ENCODE data around the gene AICDA.
"Not testable (repeated sequence)": the region's sequence is repeated elsewhere in the genome, so short reads cannot be mapped to it uniquely, and the experiment has no call there.

AICDA gene

DNA sequence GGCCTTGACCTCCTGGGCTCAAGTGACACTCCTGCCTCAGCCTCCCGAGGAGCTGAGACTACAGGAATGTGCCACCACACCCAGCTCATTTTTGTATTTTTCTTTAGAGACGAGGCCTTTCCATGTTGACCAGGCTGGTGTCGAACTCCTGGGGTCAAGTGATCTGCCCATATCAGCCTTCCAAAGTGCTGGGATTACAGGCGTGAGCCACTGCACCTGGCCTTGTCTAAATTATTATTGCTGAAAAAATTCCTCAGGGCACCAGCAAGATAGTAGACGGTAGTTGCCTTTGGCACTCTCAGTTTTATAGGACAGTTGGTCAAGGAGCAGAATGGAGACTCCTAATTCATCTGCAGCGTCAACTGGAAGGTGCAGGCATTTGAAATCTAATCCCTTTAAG lies 2.5 kb upstream of the AICDA start:
- ATAC-seq, result no peak
- TF ChIP-seq OSR1 (CRISPR knock-in tag; IDR thresholded peaks at IDR 0.05), result no peak
- TF ChIP-seq ZNF565 (CRISPR knock-in tag; conservative IDR thresholded peaks at IDR 0.05; ENCODE audit: low read depth), result no peak
- TF ChIP-seq CSDC2 (CRISPR knock-in tag; IDR thresholded peaks at IDR 0.05), result no peak
- TF ChIP-seq ZFP30 (CRISPR knock-in tag; IDR thresholded peaks at IDR 0.05), result no peak
- TF ChIP-seq, protein P1, sequence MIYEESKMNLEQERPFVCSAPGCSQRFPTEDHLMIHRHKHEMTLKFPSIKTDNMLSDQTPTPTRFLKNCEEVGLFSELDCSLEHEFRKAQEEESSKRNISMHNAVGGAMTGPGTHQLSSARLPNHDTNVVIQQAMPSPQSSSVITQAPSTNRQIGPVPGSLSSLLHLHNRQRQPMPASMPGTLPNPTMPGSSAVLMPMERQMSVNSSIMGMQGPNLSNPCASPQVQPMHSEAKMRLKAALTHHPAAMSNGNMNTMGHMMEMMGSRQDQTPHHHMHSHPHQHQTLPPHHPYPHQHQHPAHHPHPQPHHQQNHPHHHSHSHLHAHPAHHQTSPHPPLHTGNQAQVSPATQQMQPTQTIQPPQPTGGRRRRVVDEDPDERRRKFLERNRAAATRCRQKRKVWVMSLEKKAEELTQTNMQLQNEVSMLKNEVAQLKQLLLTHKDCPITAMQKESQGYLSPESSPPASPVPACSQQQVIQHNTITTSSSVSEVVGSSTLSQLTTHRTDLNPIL (CRISPR knock-in tag; IDR thresholded peaks at IDR 0.05; ENCODE audit: low read depth), result no peak
- TF ChIP-seq ZFP3 (CRISPR knock-in tag; IDR thresholded peaks at IDR 0.05), result no peak
- no peak for TF ChIP-seq ISL1 (CRISPR knock-in tag; IDR thresholded peaks at IDR 0.05)
- TF ChIP-seq, protein P2, sequence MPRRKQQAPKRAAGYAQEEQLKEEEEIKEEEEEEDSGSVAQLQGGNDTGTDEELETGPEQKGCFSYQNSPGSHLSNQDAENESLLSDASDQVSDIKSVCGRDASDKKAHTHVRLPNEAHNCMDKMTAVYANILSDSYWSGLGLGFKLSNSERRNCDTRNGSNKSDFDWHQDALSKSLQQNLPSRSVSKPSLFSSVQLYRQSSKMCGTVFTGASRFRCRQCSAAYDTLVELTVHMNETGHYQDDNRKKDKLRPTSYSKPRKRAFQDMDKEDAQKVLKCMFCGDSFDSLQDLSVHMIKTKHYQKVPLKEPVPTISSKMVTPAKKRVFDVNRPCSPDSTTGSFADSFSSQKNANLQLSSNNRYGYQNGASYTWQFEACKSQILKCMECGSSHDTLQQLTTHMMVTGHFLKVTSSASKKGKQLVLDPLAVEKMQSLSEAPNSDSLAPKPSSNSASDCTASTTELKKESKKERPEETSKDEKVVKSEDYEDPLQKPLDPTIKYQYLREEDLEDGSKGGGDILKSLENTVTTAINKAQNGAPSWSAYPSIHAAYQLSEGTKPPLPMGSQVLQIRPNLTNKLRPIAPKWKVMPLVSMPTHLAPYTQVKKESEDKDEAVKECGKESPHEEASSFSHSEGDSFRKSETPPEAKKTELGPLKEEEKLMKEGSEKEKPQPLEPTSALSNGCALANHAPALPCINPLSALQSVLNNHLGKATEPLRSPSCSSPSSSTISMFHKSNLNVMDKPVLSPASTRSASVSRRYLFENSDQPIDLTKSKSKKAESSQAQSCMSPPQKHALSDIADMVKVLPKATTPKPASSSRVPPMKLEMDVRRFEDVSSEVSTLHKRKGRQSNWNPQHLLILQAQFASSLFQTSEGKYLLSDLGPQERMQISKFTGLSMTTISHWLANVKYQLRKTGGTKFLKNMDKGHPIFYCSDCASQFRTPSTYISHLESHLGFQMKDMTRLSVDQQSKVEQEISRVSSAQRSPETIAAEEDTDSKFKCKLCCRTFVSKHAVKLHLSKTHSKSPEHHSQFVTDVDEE (CRISPR knock-in tag; IDR thresholded peaks at IDR 0.05), result no peak
- no peak for TF ChIP-seq ZNF70 (CRISPR knock-in tag; IDR thresholded peaks at IDR 0.05)
- TF ChIP-seq, protein P3, sequence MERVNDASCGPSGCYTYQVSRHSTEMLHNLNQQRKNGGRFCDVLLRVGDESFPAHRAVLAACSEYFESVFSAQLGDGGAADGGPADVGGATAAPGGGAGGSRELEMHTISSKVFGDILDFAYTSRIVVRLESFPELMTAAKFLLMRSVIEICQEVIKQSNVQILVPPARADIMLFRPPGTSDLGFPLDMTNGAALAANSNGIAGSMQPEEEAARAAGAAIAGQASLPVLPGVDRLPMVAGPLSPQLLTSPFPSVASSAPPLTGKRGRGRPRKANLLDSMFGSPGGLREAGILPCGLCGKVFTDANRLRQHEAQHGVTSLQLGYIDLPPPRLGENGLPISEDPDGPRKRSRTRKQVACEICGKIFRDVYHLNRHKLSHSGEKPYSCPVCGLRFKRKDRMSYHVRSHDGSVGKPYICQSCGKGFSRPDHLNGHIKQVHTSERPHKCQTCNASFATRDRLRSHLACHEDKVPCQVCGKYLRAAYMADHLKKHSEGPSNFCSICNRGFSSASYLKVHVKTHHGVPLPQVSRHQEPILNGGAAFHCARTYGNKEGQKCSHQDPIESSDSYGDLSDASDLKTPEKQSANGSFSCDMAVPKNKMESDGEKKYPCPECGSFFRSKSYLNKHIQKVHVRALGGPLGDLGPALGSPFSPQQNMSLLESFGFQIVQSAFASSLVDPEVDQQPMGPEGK (CRISPR knock-in tag; IDR thresholded peaks at IDR 0.05; ENCODE audit: borderline replicate concordance), result no peak
- TF ChIP-seq GLIS3 (CRISPR knock-in tag; IDR thresholded peaks at IDR 0.05), result no peak
- no peak for TF ChIP-seq ZNF8 (CRISPR knock-in tag; IDR thresholded peaks at IDR 0.05)
- no peak for TF ChIP-seq PPARA (CRISPR knock-in tag; IDR thresholded peaks at IDR 0.05; ENCODE audit: borderline replicate concordance)
- TF ChIP-seq ESRRG (CRISPR knock-in tag; IDR thresholded peaks at IDR 0.05), result no peak
- no peak for TF ChIP-seq ARNTL (CRISPR knock-in tag; IDR thresholded peaks at IDR 0.05; ENCODE audit: borderline replicate concordance, low read depth)
- no peak for TF ChIP-seq SNAI2 (CRISPR knock-in tag; IDR thresholded peaks at IDR 0.05)
- TF ChIP-seq, protein P4, sequence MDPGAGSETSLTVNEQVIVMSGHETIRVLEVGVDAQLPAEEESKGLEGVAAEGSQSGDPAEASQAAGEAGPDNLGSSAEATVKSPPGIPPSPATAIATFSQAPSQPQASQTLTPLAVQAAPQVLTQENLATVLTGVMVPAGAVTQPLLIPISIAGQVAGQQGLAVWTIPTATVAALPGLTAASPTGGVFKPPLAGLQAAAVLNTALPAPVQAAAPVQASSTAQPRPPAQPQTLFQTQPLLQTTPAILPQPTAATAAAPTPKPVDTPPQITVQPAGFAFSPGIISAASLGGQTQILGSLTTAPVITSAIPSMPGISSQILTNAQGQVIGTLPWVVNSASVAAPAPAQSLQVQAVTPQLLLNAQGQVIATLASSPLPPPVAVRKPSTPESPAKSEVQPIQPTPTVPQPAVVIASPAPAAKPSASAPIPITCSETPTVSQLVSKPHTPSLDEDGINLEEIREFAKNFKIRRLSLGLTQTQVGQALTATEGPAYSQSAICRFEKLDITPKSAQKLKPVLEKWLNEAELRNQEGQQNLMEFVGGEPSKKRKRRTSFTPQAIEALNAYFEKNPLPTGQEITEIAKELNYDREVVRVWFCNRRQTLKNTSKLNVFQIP (CRISPR knock-in tag; IDR thresholded peaks at IDR 0.05; ENCODE audit: borderline replicate concordance, low read depth), result no peak

DNA sequence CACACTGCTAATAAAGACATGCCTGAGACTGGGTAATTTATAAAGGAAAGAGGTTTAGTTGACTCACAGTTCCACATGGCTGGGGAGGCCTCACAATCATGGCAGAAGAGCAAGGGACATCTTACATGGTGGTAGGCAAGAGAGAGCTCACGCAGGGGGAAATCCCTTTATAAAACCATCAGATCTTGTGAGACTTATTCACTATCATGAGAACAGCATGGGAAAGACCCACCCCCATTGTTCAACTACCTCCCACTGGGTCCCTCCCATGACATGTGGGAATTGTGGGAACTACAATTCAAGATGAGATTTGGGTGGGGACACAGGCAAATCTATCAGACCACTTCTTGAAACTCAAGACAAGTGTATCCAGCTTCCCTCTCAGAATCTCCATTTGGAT lies 1.2 kb upstream of the AICDA start:
- ATAC-seq, result not testable (repeated sequence)

DNA sequence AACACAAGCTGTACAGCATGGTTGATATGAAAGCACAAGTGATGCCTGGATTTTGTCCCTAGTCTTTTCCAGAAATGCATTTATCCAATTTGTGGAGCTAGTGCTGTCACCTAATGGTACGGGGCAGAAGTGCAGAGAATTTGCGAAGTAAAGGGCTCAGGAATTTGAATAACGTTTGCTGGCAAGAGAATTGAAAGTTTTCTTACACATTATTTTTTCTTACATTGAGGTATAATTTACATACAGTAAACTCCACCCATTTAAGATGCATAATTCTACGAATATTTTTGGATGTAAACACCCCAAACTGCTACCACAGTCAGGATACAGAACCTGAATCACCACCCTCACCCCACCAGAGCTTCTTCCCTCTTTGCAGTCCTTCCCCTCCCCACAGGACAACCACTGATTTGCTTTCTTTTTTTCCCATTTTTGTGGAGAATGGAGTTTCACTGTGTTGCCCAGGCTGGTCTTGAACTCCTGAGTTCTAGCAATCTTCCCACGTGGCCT lies 3.5 kb downstream of the AICDA start:
- peak; percentile 90 for ATAC-seq
- no peak for TF ChIP-seq ZNF8 (CRISPR knock-in tag; IDR thresholded peaks at IDR 0.05)
- TF ChIP-seq TOX (CRISPR knock-in tag; IDR thresholded peaks at IDR 0.05; ENCODE audit: borderline replicate concordance), result no peak
- TF ChIP-seq TCF4 (CRISPR knock-in tag; IDR thresholded peaks at IDR 0.05; ENCODE audit: borderline replicate concordance), result no peak
- TF ChIP-seq, protein P3 (CRISPR knock-in tag; IDR thresholded peaks at IDR 0.05; ENCODE audit: borderline replicate concordance), result no peak
- TF ChIP-seq RARB (CRISPR knock-in tag; IDR thresholded peaks at IDR 0.05), result no peak
- TF ChIP-seq ZNF70 (CRISPR knock-in tag; IDR thresholded peaks at IDR 0.05), result no peak
- TF ChIP-seq, protein P5, sequence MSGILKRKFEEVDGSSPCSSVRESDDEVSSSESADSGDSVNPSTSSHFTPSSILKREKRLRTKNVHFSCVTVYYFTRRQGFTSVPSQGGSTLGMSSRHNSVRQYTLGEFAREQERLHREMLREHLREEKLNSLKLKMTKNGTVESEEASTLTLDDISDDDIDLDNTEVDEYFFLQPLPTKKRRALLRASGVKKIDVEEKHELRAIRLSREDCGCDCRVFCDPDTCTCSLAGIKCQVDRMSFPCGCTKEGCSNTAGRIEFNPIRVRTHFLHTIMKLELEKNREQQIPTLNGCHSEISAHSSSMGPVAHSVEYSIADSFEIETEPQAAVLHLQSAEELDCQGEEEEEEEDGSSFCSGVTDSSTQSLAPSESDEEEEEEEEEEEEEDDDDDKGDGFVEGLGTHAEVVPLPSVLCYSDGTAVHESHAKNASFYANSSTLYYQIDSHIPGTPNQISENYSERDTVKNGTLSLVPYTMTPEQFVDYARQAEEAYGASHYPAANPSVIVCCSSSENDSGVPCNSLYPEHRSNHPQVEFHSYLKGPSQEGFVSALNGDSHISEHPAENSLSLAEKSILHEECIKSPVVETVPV (CRISPR knock-in tag; IDR thresholded peaks at IDR 0.05), result no peak
- no peak for TF ChIP-seq SNAI2 (CRISPR knock-in tag; IDR thresholded peaks at IDR 0.05)
- TF ChIP-seq GLIS3 (CRISPR knock-in tag; IDR thresholded peaks at IDR 0.05), result no peak
- TF ChIP-seq PPARA (CRISPR knock-in tag; IDR thresholded peaks at IDR 0.05; ENCODE audit: borderline replicate concordance), result no peak
- no peak for TF ChIP-seq ISL1 (CRISPR knock-in tag; IDR thresholded peaks at IDR 0.05)
- TF ChIP-seq OSR1 (CRISPR knock-in tag; IDR thresholded peaks at IDR 0.05), result no peak
- no peak for TF ChIP-seq CSDC2 (CRISPR knock-in tag; IDR thresholded peaks at IDR 0.05)
- TF ChIP-seq BACH2 (CRISPR knock-in tag; IDR thresholded peaks at IDR 0.05; ENCODE audit: borderline replicate concordance), result no peak
